ENCODE measurements around the gene RNF38. TPM values are rescaled to one million over a fixed set of nuclear protein-coding genes. Genes with fewer than 3 reads are reported as not detected.
"Not testable (repeated sequence)": the region's sequence is repeated elsewhere in the genome, so short reads cannot be mapped to it uniquely, and the experiment has no call there.

RNF38 gene
- total RNA-seq, result 10 to 100 TPM; 40.7 to 63.1 (median 49.1) TPM

- peaks cover 19 to 56% (median 44%) of the 10 kb centered on the region in 4 donors for H3K4me1 ChIP-seq
- H3K27me3 ChIP-seq, result no peaks in the 10 kb centered on the region
- no peaks in the 10 kb centered on the region for H3K9me3 ChIP-seq
- H3K27ac ChIP-seq (replicated peaks in 1 of 4), result peak within 1 kb of the TSS; percentile 91 to 98 (median 95)
- no peak for DNase-seq (ENCODE audit: extremely low spot score)
- WGBS, result under 1% methylated on average over 12 of the region's 12 CpGs
- H3K36me3 ChIP-seq, result no peaks in the 10 kb centered on the region
- intact Hi-C loops (cut with DNase I), result loop anchor here (5.0 kb wide), 1 partner anchor 87 kb away; no protein-coding TSS in a partner anchor
- no peak for TF ChIP-seq POLR2AphosphoS5 (IDR thresholded peaks at IDR 0.05)
- no peak for TF ChIP-seq EP300 (IDR thresholded peaks at IDR 0.05)
- TF ChIP-seq CTCF (IDR thresholded peaks at IDR 0.05), result no peak
- no peak for TF ChIP-seq POLR2A (IDR thresholded peaks at IDR 0.05; ENCODE audit: low read depth)
- H3K4me3 ChIP-seq, result peak within 1 kb of the TSS; percentile 83 to 91 (median 86)
Measured at GRCh38 chr9:36399980-36400331, at the start of gene RNF38. Gene RNF38, minus strand, starts transcription at chr9:36400269. Its CDS starts 161 bp downstream, at chr9:36400108.

DNA sequence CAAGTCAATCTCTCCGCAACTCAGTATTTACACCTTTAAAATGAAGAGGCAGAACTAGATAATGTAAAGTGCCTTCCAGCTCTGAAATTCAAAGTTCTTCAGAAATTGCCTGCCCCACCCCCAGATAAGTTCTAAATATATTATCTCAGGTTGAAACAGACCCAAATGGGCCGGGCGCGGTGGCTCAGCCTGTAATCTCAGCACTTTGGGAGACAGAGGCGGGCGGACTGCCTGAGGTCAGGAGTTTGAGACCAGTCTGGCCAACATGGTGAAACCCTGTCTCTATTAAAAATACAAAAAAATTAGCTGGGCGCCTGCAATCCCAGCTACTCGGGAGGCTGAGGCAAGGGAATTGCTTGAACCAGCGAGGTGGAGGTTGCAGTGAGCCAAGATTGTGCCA lies 48.5 kb upstream of the RNF38 start:
- 88% methylated on average over 9 of the region's 9 CpGs for WGBS
- H3K27ac ChIP-seq (replicated peaks in 1 of 4); intact Hi-C loops (cut with DNase I); H3K27me3 ChIP-seq; H3K9me3 ChIP-seq; DNase-seq (ENCODE audit: extremely low spot score); H3K36me3 ChIP-seq; H3K4me3 ChIP-seq: not testable (repeated sequence)
- H3K4me1 ChIP-seq, result peaks cover 0 to 35% (median 13%) of the 10 kb centered on the region in 4 donors

DNA sequence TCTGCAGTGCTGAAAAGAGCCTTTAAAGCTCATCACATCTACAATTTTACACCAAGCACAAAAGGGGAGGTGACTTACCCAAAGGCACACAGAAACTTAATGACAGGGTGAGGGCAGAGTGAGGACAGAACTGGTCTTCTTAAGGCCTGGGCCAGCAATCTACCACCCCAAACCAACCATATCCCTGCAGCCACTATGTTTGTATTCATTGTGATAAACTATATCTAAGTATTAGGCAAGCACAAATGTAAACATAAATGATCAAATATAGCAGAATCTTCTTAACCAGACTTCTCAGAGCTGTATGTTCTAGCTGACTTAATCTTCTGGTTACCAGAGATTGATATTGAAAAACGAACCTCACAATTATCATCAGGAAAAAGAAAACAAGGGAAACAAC lies 47.9 kb upstream of the RNF38 start:
- Histone ChIP-seq H3K36me3 (no peaks in the 10 kb centered on the region), H3K4me1 (peaks cover 0 to 36% (median 13%) of the 10 kb centered on the region in 4 donors), H3K9me3 (no peaks in the 10 kb centered on the region), H3K4me3 (no peak overlapping the region), H3K27me3 (no peaks in the 10 kb centered on the region), H3K27ac (replicated peaks in 1 of 4) (no peak overlapping the region)
- 72% methylated on average over 1 of the region's 1 CpG for WGBS
- TF ChIP-seq CTCF (IDR thresholded peaks at IDR 0.05) (no peak), POLR2A (IDR thresholded peaks at IDR 0.05; ENCODE audit: low read depth) (no peak), POLR2AphosphoS5 (IDR thresholded peaks at IDR 0.05) (no peak), EP300 (IDR thresholded peaks at IDR 0.05) (no peak)
- intact Hi-C loops (cut with DNase I), result no loop called here
- no peak for DNase-seq (ENCODE audit: extremely low spot score)

DNA sequence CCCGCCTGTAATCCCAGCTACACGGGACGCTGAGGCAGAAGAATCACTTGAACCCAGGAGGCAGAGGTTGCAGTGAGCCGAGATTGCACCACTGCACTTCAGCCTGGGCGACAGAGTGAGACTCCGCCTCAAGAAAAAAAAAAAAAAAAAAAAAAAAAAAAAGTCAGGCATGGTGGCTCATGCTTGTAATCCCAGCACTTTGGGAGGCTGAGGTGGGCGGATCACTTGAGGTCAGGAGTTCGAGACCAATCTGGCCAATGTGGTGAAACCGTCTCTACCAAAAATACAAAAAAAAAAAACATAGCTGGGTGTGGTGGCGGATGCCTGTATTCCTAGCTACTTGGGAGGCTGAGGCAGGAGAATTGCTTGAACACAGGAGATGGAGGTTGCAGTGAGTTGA lies 46.6 kb upstream of the RNF38 start:
- H3K36me3 ChIP-seq; DNase-seq (ENCODE audit: extremely low spot score); H3K27ac ChIP-seq (replicated peaks in 1 of 4); H3K4me3 ChIP-seq; H3K9me3 ChIP-seq; intact Hi-C loops (cut with DNase I); H3K27me3 ChIP-seq: not testable (repeated sequence)
- 95% methylated on average over 10 of the region's 10 CpGs for WGBS
- peaks cover 0 to 36% (median 16%) of the 10 kb centered on the region in 4 donors for H3K4me1 ChIP-seq

DNA sequence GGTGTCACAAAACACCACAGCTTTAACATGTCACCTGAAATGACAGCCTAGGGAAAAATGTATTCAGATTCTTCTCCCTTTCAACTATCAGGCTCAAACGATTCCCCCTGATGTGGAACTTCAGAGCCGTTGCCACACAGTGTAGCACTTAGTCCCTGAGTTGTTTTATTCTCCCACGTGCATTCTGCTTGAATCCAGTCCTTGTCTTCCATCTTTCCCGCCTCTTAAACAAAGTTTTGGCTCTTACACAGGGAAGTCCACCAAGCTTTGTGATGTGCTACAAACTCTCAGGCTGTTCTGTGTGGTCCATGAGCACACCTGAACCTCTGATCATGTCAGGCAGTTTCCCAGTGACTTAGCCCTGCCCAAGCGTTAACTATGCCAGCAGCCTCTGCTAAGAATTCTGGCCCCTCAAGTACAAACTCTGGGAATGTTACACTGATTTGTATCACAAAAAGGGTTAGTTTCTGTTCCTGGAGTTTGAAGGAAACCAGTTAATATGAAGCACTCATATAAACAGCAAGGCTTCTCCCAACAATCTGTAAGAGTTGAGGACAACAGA lies 45.8 kb upstream of the RNF38 start:
- H3K4me1 ChIP-seq, result peaks cover 6 to 43% (median 16%) of the 10 kb centered on the region in 4 donors
- 67% methylated on average over 5 of the region's 5 CpGs for WGBS
- no peaks in the 10 kb centered on the region for H3K27me3 ChIP-seq
- H3K27ac ChIP-seq (replicated peaks in 1 of 4), result no peak overlapping the region
- no peaks in the 10 kb centered on the region for H3K9me3 ChIP-seq
- H3K4me3 ChIP-seq, result no peak overlapping the region
- H3K36me3 ChIP-seq, result no peaks in the 10 kb centered on the region
- intact Hi-C loops (cut with DNase I), result no loop called here
- TF ChIP-seq CTCF (IDR thresholded peaks at IDR 0.05), result no peak
- TF ChIP-seq POLR2AphosphoS5 (IDR thresholded peaks at IDR 0.05), result no peak
- no peak for TF ChIP-seq POLR2A (IDR thresholded peaks at IDR 0.05; ENCODE audit: low read depth)
- no peak for TF ChIP-seq EP300 (IDR thresholded peaks at IDR 0.05)
- DNase-seq (ENCODE audit: extremely low spot score), result no peak

GRCh38 chr9:36444203-36444602 lies 44.1 kb upstream of the RNF38 start:
- peaks cover 7 to 36% (median 16%) of the 10 kb centered on the region in 4 donors for H3K4me1 ChIP-seq

More at GRCh38 chr9:36444203-36444602, 44.1 kb upstream of the RNF38 start:
- Histone ChIP-seq H3K36me3 (no peaks in the 10 kb centered on the region), H3K9me3 (no peaks in the 10 kb centered on the region), H3K27me3 (no peaks in the 10 kb centered on the region), H3K27ac (replicated peaks in 1 of 4) (no peak overlapping the region), H3K4me3 (no peak overlapping the region)
- no peak for TF ChIP-seq CTCF (IDR thresholded peaks at IDR 0.05)
- TF ChIP-seq POLR2A (IDR thresholded peaks at IDR 0.05; ENCODE audit: low read depth), result no peak
- no peak for TF ChIP-seq EP300 (IDR thresholded peaks at IDR 0.05)
- TF ChIP-seq POLR2AphosphoS5 (IDR thresholded peaks at IDR 0.05), result no peak
- 81% methylated on average over 2 of the region's 2 CpGs for WGBS
- intact Hi-C loops (cut with DNase I), result no loop called here
- no peak for DNase-seq (ENCODE audit: extremely low spot score)
